K562 (cell line): ENCODE measurements around the gene TKT. TPM values are rescaled to one million over a fixed set of nuclear protein-coding genes. Genes with fewer than 3 reads are reported as not detected.

ENCODE experiments used
- ATAC-seq: fragments of 200-7000 bp; cut with Tn5 transposase; 3 replicates; pipeline ENCODE4 v1.9.1; 2020; ENCODE audit warnings: moderate library complexity
- BruUV-seq: library from RNA; stranded (reverse); fragments of 400-500 nt; replicated peaks from 2 replicates; lab custom pipeline; 2021; lab: Mats Ljungman, UMichigan
- CTCF ChIA-PET: fragments of 300-600 bp; formaldehyde crosslinking; extraction: SDS; loops from one replicate; lab custom pipeline; 2021; ENCODE audit warnings: low intra/inter-chr PET ratio; lab: Yijun Ruan, JAX
- POLR2A ChIA-PET: fragments of 300-600, 350-650 bp; sonication (Branson Sonifier 250); formaldehyde crosslinking; extraction: SDS; loops from one replicate; lab custom pipeline; 2021; ENCODE audit warnings: antibody characterized with exemption, inconsistent platforms; lab: Yijun Ruan, JAX
- DNase-seq, 4 experiments: peaks; one replicate each; pipeline versions ENCODE4 v3.0.0 to v3.0.0-alpha.2; 2011 to 2018; ENCODE audit warnings: low spot score in 3 of 4, mixed read lengths in 3 of 4; ENCODE audit errors: extremely low read depth in 1 of 4
- FAIRE-seq: peaks from 2 replicates; lab custom pipeline; 2011; peaks lifted over from hg19 to GRCh38; lab: Jason Lieb, UNC
- H2AFZ ChIP-seq: 2 replicates; pipeline ENCODE4 v1.6.0; 2011; ENCODE audit warnings: low read depth, low read length, control low read depth, inconsistent platforms
- H3K27ac ChIP-seq: fragments of 200-600 bp; 3 replicates; pipeline ENCODE4 v1.8.0; 2011; ENCODE audit warnings: low read depth, mild to moderate bottlenecking, control low read depth, inconsistent platforms, low read length, moderate library complexity, mixed read lengths; ENCODE audit errors: extremely low read depth
- H3K27me3 ChIP-seq, 2 experiments: fragments of 300-600 bp in 1 of 2; 2 replicates in 1 of 2; 3 replicates in 1 of 2; pipeline versions ENCODE4 v1.6.0 to v1.8.0; 2011; ENCODE audit warnings: inconsistent platforms in 2 of 2, low read length in 2 of 2, mild to moderate bottlenecking in 1 of 2, mixed read lengths in 1 of 2, moderate library complexity in 1 of 2; ENCODE audit not compliant: control insufficient read depth in 2 of 2, insufficient read depth in 2 of 2
- H3K36me3 ChIP-seq: fragments of 300-600 bp; 3 replicates; pipeline ENCODE4 v1.8.0; 2011; ENCODE audit warnings: mild to moderate bottlenecking, low read length, inconsistent platforms; ENCODE audit not compliant: control insufficient read depth, insufficient read depth
- H3K4me1 ChIP-seq, 2 experiments: fragments of 200-600 bp in 1 of 2; replicated peaks in 1 of 2; 2 replicates in 1 of 2; 3 replicates in 1 of 2; pipeline versions ENCODE4 v1.5.1 to v1.8.0; 2011; ENCODE audit warnings: inconsistent platforms in 2 of 2, low read length in 2 of 2, mild to moderate bottlenecking in 1 of 2, mixed read lengths in 1 of 2, moderate library complexity in 1 of 2; ENCODE audit not compliant: control insufficient read depth in 2 of 2, insufficient read depth in 2 of 2
- H3K4me2 ChIP-seq: 2 replicates; pipeline ENCODE4 v1.6.1; 2011; ENCODE audit warnings: low read length, control low read depth, inconsistent platforms, mixed read lengths; ENCODE audit not compliant: insufficient read depth
- H3K4me3 ChIP-seq: fragments of 200-600 bp; sonication (generic), shearing (Covaris generic); 2 replicates; pipeline ENCODE4 v1.5.1; 2016; ENCODE audit warnings: control low read depth, inconsistent platforms
- H3K79me2 ChIP-seq: fragments of 200-600 bp; 3 replicates; pipeline ENCODE4 v1.8.0; 2011; ENCODE audit warnings: low read length, inconsistent platforms; ENCODE audit not compliant: control insufficient read depth, insufficient read depth
- H3K9ac ChIP-seq, 2 experiments: 2 replicates each; pipeline versions ENCODE4 v1.6.0 to v1.6.1; 2011; ENCODE audit warnings: low read depth in 2 of 2, low read length in 2 of 2, control low read depth in 1 of 2, inconsistent platforms in 1 of 2, mild to moderate bottlenecking in 1 of 2, mixed read lengths in 1 of 2; ENCODE audit not compliant: insufficient read depth in 1 of 2
- H3K9me1 ChIP-seq: one replicate; pipeline ENCODE4 v1.6.0; 2011; ENCODE audit warnings: inconsistent platforms, mild to moderate bottlenecking, low read length, moderate library complexity; ENCODE audit not compliant: control insufficient read depth, insufficient read depth
- H3K9me3 ChIP-seq: replicated peaks from 2 replicates; pipeline ENCODE4 v1.5.1; 2011; ENCODE audit warnings: low read depth, low read length, inconsistent platforms; ENCODE audit not compliant: control insufficient read depth, insufficient read depth
- H4K20me1 ChIP-seq: replicated peaks from 2 replicates; pipeline ENCODE4 v1.6.1; 2011; ENCODE audit warnings: low read length, inconsistent platforms, mixed read lengths; ENCODE audit not compliant: control insufficient read depth, insufficient read depth
- ARID1B ChIP-seq: fragments of 450-650 bp; IDR thresholded peaks from 2 replicates; pipeline ENCODE4 v1.6.1; 2016; ENCODE audit warnings: antibody characterized with exemption, mild to moderate bottlenecking, inconsistent platforms
- CBX8 ChIP-seq: fragments of 200-600 bp; sonication (generic); IDR thresholded peaks from 2 replicates; pipeline ENCODE4 v1.6.1; 2012; ENCODE audit warnings: borderline replicate concordance, mixed run types, low read depth, mild to moderate bottlenecking, moderate library complexity, mixed read lengths, low read length, control low read depth, inconsistent platforms; ENCODE audit not compliant: poor library complexity, severe bottlenecking; ENCODE audit errors: extremely low read depth
- SMARCB1 ChIP-seq: IDR thresholded peaks from 2 replicates; pipeline ENCODE4 v1.6.1; 2011; ENCODE audit warnings: improper control_type of control experiment, low read depth; ENCODE audit not compliant: insufficient read length
- SMC3 ChIP-seq: conservative IDR thresholded peaks from 2 replicates; pipeline ENCODE4 v1.6.1; 2011; ENCODE audit warnings: low read depth, low read length, improper control_type of control experiment; ENCODE audit not compliant: insufficient read depth
- SOX6 ChIP-seq: fragments of 450-650 bp; IDR thresholded peaks from 2 replicates; pipeline ENCODE4 v1.6.1; 2014; ENCODE audit warnings: mild to moderate bottlenecking
- ZNF121 ChIP-seq: sonication (generic); formaldehyde crosslinking; conservative IDR thresholded peaks from 2 replicates; pipeline ENCODE4 v1.8.0; 2022; ENCODE audit warnings: missing genetic modification reagents
- ZNF347 ChIP-seq: fragments of 450-650 bp; formaldehyde crosslinking; IDR thresholded peaks from 2 replicates; pipeline ENCODE4 v1.4.0; 2020; ENCODE audit warnings: low read depth, mild to moderate bottlenecking, moderate library complexity
- ZNF561 ChIP-seq: fragments of 450-650 bp; formaldehyde crosslinking; conservative IDR thresholded peaks from 2 replicates; pipeline ENCODE4 v1.4.0; 2020; ENCODE audit warnings: mild to moderate bottlenecking, moderate library complexity
- WGBS: fragments of 100-300 bp; shearing (Covaris generic); methylation state at CpG from one replicate; pipeline ENCODE4 v1.1.6; 2016; ENCODE audit warnings: low coverage, mixed read lengths; ENCODE audit not compliant: insufficient coverage; ENCODE audit errors: missing lambda C conversion rate; 5-methylcytosine and 5-hydroxymethylcytosine counted together
- in situ Hi-C: fragments of 300-500 bp; cut with MboI; formaldehyde crosslinking; loops from 4 replicates; pipeline ENCODE4 v1.15.0; 2018; ENCODE audit warnings: inconsistent platforms, mixed read lengths
- intact Hi-C: fragments of 100-400 bp; cut with micrococcal nuclease; formaldehyde crosslinking; loops from 2 replicates; pipeline ENCODE4 v1.14.2; 2022
- polyA plus RNA-seq, 8 experiments: library from polyadenylated mRNA; depleted of rRNA in 4 of 8; stranded (reverse) in 5 of 8; unstranded in 3 of 8; fragments of >200 nt; fragmentation: Nextera tagmentation in 2 of 8; fragmentation: Illumina TruSeq in 1 of 8; extraction: Ambion mirVana in 2 of 8; extraction: Trizol in 1 of 8; gene quantifications; 2 replicates each; pipeline versions ENCODE4 v1.2.1 to v1.2.3, GENCODE V29; 2011 to 2014; ENCODE audit warnings: inconsistent platforms in 1 of 8, missing spikeins in 1 of 8
- total RNA-seq, 7 experiments: library from RNA; depleted of rRNA in 6 of 7; stranded (reverse); fragments of >200 nt in 6 of 7; fragmentation: Illumina TruSeq in 2 of 7; extraction: Trizol in 2 of 7; gene quantifications; 2 replicates each; pipeline versions ENCODE4 v1.2.1 to v1.2.3, GENCODE V29; 2011 to 2021; ENCODE audit warnings: low replicate concordance in 1 of 7
- TF ChIP-seq, protein P1 (sequence below), 2 experiments: fragments of 450-650 bp; conservative IDR thresholded peaks; 2 replicates each; pipeline ENCODE4 v1.6.1; 2017; ENCODE audit warnings: mild to moderate bottlenecking in 2 of 2, moderate library complexity in 2 of 2
- TF ChIP-seq, protein P2 (sequence below): sonication (generic); formaldehyde crosslinking; IDR thresholded peaks from 2 replicates; pipeline ENCODE4 v1.8.0; 2022; ENCODE audit warnings: mild to moderate bottlenecking, missing genetic modification reagents, borderline replicate concordance

The TKT gene
- total and polyA plus RNA-seq, 9 of the 15 experiments (the other 6 are each of a cell fraction or from before 2014, with no cell fraction given) = 58.1 to 401 (median 187) TPM

GRCh38 chr3:53221345-53221744, 34.5 kb downstream of the TKT start:
- Histone ChIP-seq H3K36me3 (peaks cover 34% of the 10 kb centered on the region), H3K9me3 (no peaks in the 10 kb centered on the region), H3K9me1 (no peaks in the 10 kb centered on the region), H3K79me2 (no peaks in the 10 kb centered on the region), H4K20me1 (peaks cover 8% of the 10 kb centered on the region), H2AFZ (no peak overlapping the region), H3K4me3 (no peak overlapping the region), H3K27me3 (no peaks in the 10 kb centered on the region), H3K27ac (no peak overlapping the region), H3K9ac (no peak overlapping the region)
- in situ Hi-C loops (no loop called here), intact Hi-C loops (loop anchor here (2.0 to 10.0 kb wide), 2 partner anchors 53 to 77 kb away; no protein-coding TSS in a partner anchor)
- no peak for ATAC-seq
- no peak for FAIRE-seq
- ChIA-PET POLR2A (interaction anchor here (0.7 to 1.4 kb wide), 2 partner anchors 21 to 33 kb away, joined by 3 read pairs; no protein-coding TSS in a partner anchor), CTCF (no interaction called here)
- no TSS peak for BruUV-seq
- no peak for DNase-seq
- 0 out of 2 replicates have a peak, but pooled peaks have one; percentile 19 for TF ChIP-seq ZNF121 (CRISPR knock-in tag)
- TF ChIP-seq CBX8 = no peak
- TF ChIP-seq, all 486 proteins: peak for 1
- 79% methylated on average over 2 of the region's 4 CpGs for WGBS
- no peak overlapping the region for H3K4me2 ChIP-seq
- peaks cover 0 to 3% of the 10 kb centered on the region in 2 experiments; a peak in 1 of 5 replicates for H3K4me1 ChIP-seq

- CTCF ChIA-PET = interaction anchor here (0.9 kb wide), 1 partner anchor 130 kb away, joined by 10 read pairs; no protein-coding TSS in a partner anchor
- Histone ChIP-seq H4K20me1 (peaks cover 8% of the 10 kb centered on the region), H3K9me1 (no peaks in the 10 kb centered on the region), H3K36me3 (peaks cover 21% of the 10 kb centered on the region; the same call in 1 of the 3 replicates), H3K27me3 (no peaks in the 10 kb centered on the region), H3K9ac (no peak overlapping the region), H3K4me3 (no peak overlapping the region), H3K9me3 (no peaks in the 10 kb centered on the region), H3K4me1 (0 out of 5 replicates have a peak, but pooled peaks cover 0 to 3% of the 10 kb centered on the region in 2 experiments), H2AFZ (no peak overlapping the region), H3K4me2 (no peak overlapping the region), H3K79me2 (no peaks in the 10 kb centered on the region), H3K27ac (no peak overlapping the region)
- POLR2A ChIA-PET = interaction anchor here (0.6 to 1.4 kb wide), 4 partner anchors 33 to 422 kb away, joined by 3 to 4 read pairs (median 3); no protein-coding TSS in a partner anchor
- 45% methylated on average over 10 of the region's 10 CpGs for WGBS
- peak; percentile 80 for FAIRE-seq
- DNase-seq = peak; percentile 73 to 85 (median 80)
- in situ Hi-C loops (no loop called here), intact Hi-C loops (loop anchor here (1.0 to 10.0 kb wide), 4 partner anchors 55 to 490 kb away; no protein-coding TSS in a partner anchor)
- ATAC-seq = peak; percentile 95
- no TSS peak for BruUV-seq
- no peak for TF ChIP-seq ZNF347 (CRISPR knock-in tag)
- no peak for TF ChIP-seq SMARCB1
- TF ChIP-seq ARID1B = no peak
- TF ChIP-seq SMC3 = peak; percentile 74
- no peak for TF ChIP-seq ZNF561 (CRISPR knock-in tag)
- TF ChIP-seq, protein P1, sequence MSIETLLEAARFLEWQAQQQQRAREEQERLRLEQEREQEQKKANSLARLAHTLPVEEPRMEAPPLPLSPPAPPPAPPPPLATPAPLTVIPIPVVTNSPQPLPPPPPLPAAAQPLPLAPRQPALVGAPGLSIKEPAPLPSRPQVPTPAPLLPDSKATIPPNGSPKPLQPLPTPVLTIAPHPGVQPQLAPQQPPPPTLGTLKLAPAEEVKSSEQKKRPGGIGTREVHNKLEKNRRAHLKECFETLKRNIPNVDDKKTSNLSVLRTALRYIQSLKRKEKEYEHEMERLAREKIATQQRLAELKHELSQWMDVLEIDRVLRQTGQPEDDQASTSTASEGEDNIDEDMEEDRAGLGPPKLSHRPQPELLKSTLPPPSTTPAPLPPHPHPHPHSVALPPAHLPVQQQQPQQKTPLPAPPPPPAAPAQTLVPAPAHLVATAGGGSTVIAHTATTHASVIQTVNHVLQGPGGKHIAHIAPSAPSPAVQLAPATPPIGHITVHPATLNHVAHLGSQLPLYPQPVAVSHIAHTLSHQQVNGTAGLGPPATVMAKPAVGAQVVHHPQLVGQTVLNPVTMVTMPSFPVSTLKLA (conservative IDR thresholded peaks at IDR 0.05) = peak in 1 of 2 experiments; percentile 23; a peak in 1 of 4 replicates
- 0 out of 2 replicates have a peak, but pooled peaks have one; percentile 16 for TF ChIP-seq SOX6
- TF ChIP-seq, protein P2, sequence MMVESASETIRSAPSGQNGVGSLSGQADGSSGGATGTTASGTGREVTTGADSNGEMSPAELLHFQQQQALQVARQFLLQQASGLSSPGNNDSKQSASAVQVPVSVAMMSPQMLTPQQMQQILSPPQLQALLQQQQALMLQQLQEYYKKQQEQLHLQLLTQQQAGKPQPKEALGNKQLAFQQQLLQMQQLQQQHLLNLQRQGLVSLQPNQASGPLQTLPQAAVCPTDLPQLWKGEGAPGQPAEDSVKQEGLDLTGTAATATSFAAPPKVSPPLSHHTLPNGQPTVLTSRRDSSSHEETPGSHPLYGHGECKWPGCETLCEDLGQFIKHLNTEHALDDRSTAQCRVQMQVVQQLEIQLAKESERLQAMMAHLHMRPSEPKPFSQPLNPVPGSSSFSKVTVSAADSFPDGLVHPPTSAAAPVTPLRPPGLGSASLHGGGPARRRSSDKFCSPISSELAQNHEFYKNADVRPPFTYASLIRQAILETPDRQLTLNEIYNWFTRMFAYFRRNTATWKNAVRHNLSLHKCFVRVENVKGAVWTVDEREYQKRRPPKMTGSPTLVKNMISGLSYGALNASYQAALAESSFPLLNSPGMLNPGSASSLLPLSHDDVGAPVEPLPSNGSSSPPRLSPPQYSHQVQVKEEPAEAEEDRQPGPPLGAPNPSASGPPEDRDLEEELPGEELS (CRISPR knock-in tag) = no peak
Measured at GRCh38 chr3:53219895-53220483, 35.8 kb downstream of the TKT start.
